GM08714 (cell line): ENCODE data around the gene SLC26A11.

Source experiments
- H3K4me3 ChIP-seq: fragments of 200-500 bp; sonication (Bioruptor generic); 2 replicates; pipeline ENCODE4 v1.5.1; 2014; ENCODE audit warnings: mild to moderate bottlenecking, low read length, inconsistent platforms
- ZNF274 ChIP-seq: IDR thresholded peaks from 2 replicates; pipeline ENCODE4 v1.6.1; 2012; ENCODE audit warnings: mild to moderate bottlenecking, low read depth, low read length

The SLC26A11 gene

DNA sequence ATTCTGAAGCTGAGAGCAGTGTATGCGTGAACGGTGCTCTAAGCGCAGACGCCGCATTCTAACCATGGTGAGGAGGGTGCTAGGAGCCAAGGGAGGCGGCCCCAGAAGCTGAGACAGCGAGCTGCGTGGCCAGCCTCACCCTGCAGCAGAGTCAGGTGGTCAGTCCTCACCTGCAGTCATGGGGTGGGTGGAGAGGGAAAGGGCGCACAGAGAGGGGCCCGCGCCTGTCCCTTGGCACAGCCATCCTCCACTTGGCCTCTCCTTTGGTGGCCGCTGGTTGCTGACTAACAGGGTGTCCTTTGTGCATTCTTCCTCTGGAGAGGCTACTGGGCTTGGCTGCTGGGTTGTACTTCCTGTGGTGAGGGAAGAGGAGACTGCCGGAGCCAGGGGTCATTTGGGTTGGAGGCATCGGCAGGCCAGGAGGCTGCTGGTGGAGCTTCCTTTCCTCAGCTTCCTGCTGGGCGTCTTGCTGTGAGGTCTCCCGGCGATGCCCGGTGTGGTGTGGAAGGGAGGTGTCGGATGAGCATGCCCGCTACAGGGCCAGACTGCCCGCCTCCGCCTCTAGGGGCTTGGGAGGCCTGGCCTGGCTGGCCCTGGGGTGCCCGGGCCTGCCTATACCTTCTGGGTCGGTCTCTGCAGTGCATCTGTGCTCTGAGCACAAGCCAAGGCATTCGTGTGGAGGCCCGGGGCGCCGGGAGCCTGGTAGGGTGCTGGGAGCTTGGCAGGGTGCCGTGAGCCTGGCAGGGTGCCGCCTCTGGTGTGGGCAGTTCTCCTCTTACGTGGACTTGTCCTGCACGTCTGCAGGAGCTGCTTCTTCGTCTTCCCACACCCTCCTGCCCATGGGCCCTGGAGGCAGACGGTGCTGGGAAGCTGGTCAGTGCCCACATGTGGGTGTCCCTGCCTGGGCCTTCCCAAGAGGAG lies 57.8 kb downstream of the SLC26A11 start:
- no peak overlapping the region for H3K4me3 ChIP-seq
- TF ChIP-seq ZNF274, result no peak

DNA sequence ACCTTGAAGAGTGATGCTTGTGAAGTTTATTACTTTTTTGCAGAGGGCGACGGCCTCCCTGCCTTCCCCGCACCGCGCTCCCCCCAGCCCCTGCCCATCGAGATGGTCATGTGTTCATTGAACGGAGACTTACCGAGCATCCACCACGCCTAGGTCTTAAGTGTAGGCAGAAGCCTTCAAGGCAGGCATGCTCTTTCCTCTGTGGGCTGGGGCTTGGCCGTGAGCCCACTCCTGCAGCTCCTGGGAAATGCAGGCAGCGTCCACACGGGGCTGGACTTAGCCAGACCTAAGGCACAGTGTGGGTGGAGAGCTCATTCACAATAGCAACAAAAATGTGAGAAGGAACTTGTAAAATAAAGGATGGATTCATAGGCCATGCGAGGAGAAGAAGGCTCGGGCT lies 59.7 kb downstream of the SLC26A11 start:
- no peak for TF ChIP-seq ZNF274
- H3K4me3 ChIP-seq, result no peak overlapping the region

DNA sequence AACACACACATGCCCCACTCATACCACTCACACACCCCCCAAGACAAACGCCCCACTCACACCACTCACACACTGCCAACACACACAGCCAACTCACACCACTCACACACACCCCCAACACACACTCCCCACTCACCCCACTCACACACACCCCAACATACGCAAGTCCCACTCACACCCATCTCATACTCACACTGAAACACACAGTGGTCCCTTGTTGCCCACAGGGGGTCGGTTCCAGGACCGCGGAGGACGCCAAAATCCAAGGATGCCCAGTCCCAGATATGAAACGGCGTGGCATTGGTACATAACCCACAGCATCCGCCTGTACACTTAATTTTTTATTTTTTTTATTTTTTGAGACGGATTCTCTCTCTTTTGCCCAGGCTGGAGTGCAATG lies 61.3 kb downstream of the SLC26A11 start:
- no peak for TF ChIP-seq ZNF274
- H3K4me3 ChIP-seq, result no peak overlapping the region

DNA sequence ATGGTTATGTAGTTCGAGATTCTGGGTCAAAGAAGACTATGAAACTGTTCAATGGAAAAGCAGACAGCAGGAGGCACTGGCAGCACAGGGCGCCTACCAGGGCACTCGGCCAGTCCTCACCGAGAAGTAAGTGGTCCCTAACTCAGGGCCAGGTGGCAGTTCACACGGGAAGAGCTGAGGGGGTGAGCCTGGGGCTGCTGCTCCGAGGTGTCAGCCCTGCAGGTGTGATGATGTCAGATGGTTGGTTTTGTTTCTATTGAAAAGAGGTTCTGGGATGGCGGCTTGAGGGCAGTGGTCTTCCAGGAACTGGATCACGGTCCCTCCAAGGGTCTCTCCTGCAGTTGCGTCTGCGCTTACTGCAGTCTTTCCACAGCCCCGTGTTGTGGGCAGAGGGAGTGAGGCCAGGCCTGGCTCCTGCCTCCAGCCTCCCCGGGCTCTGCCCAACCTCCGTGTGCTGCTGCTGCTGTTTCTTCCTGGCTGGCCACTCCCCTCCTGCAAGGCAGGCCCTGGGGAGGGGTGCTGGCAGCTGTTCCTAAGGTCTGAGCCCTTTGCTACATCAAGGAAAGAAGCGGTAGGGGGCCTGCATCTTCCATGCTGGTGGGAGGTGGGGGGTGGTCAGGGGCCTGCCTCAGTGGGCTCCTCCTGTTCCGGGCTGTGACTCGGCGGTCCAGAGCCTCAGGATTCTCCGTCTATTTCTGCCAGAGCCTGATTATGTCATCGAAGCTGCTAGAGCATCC lies 63.1 kb downstream of the SLC26A11 start:
- H3K4me3 ChIP-seq, result no peak overlapping the region
- no peak for TF ChIP-seq ZNF274

GRCh38 chr17:80284631-80285030 lies 64.4 kb downstream of the SLC26A11 start:
- TF ChIP-seq ZNF274, result no peak
- H3K4me3 ChIP-seq, result no peak overlapping the region

DNA sequence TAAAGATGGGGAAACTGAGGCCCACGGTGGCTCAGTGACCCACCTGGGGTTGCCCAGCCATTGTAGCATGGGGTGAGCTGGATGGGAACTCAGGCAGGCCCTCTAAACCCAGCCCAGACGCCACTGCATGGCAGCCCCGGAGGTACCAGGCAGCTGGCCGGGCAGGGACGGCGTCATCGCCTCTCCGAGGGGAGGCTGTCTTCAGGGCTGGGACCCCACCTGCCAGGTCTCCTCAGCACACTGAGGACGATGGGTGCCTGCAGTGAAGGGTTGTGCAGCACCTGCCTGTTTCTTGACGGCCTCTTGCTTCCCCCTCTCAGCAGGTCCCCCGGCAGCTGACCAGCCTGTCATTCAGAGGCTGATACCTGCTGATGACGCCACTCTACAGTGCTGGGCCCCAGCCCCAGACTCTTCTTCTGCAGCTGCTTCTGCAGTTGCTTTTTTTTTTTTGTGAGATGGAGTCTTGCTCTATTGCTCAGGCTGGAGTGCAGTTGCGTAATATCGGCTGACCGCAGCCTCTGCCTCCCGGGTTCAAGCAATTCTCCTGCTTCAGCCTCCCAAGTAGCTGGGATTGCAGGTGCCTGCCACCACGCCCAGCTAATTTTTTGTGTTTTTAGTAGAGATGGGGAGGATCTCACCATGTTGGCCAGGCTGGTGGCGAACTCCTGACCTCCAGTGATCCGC lies 65.2 kb downstream of the SLC26A11 start:
- H3K4me3 ChIP-seq, result no peak overlapping the region
- no peak for TF ChIP-seq ZNF274

DNA sequence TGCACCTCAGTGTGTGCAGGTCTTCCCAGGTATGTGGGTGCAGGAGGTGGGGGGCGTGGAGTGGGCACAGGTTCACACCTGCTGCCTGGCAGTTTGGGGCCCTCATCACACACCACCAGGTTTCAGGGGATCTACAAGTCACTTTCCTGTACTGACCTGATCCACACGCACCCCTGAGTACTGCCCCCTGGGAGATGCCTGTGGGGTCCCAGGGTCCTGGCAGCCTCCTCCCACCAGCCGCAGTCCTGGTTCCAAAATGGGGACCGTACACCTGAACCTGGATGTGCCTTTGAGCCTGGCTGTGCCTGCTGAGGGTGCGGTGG lies 66.4 kb downstream of the SLC26A11 start:
- no peak for TF ChIP-seq ZNF274

DNA sequence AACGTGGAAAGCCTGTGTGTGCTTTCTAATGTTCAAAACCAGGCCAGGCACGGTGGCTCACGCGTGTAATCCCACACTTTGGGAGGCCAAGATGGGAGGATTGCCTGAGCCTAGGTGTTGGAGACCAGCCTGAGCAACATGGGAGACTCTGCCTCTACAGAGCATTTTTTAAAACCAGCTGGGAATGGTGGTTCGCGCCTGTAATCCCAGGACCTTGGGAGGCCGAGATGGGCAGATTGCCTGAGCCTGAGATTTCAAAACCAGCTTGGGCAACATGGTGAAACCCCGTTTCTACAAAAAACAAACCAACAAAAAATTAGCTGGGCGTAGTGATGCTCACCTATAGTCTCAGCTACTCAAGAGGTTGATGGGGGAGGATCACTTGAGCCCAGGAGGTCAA lies 66.8 kb downstream of the SLC26A11 start:
- no peak for TF ChIP-seq ZNF274

More for the DNA sequence above, 66.4 kb downstream of the SLC26A11 start:
- H3K4me3 ChIP-seq, result no peak overlapping the region

GRCh38 chr17:80287806-80288567 lies 67.8 kb downstream of the SLC26A11 start:
- no peak overlapping the region for H3K4me3 ChIP-seq
- no peak for TF ChIP-seq ZNF274

More for the DNA sequence above, 66.8 kb downstream of the SLC26A11 start:
- no peak overlapping the region for H3K4me3 ChIP-seq

GRCh38 chr17:80289616-80290015 lies 69.4 kb downstream of the SLC26A11 start:
- H3K4me3 ChIP-seq, result no peak overlapping the region
- no peak for TF ChIP-seq ZNF274

GRCh38 chr17:80290156-80290555 lies 69.9 kb downstream of the SLC26A11 start:
- H3K4me3 ChIP-seq, result no peak overlapping the region
- no peak for TF ChIP-seq ZNF274

DNA sequence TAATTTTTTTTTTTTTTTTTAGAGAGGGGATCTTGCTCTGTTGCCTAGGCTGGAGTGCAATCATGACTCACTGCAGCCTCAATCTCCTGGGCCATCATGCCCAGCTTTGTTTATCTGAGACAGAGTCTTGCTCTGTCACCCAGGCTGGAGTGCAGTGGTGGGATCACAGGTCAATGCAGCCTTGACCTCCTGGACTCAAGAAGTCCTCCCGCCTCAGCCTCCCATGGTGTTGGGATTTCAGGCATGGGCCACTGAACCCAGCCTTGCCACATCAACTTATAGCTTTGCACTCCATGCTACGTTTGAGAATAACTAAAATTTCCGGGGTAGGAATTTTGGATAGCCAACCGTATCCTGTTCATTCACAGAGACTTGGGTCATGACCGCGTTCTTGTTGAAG lies 71.0 kb downstream of the SLC26A11 start:
- TF ChIP-seq ZNF274, result no peak
- no peak overlapping the region for H3K4me3 ChIP-seq

DNA sequence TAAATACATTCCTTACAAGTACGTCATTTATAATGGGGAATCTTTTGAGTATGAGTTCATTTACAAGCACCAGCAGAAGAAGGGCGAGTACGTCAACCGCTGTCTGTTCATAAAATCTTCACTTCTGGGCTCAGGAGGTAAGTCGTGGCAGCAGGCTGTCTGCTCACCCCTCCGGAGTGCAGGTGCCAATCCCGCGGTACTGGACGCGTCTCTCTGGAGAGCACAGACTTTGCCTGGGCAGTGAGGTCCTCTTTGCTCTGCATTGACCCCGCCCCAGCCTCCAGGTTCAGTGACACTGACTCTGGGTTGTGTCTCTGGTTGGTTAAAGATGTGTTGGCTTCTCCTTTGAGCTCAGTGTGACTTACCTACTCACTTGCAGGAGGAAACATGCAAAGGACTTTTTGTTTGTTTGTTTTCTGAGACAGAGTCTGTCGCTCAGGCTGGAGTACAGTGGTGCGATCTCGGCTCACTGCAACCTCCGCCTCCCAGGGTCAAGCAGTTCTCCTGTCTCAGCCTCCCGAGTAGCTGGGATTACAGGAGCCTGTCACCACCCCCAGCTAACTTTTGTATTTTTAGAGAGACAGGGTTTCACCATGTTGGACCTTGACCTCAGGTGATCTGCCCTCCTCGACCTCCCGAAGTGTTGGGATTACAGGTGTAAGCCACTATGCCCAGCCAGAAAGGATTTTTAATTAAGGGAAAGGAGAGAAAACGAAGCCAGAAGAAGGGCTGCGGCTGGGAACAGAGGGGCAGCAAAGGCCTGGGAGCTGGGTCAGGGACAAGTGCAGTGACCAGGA lies 71.7 kb downstream of the SLC26A11 start:
- no peak for TF ChIP-seq ZNF274
- no peak overlapping the region for H3K4me3 ChIP-seq
